ENCODE measurements around the gene MAST2.
"Not testable (repeated sequence)": the region's sequence is repeated elsewhere in the genome, so short reads cannot be mapped to it uniquely, and the experiment has no call there.

Gene MAST2

GRCh38 chr1:45862008-45862407, 58.6 kb downstream of the MAST2 start:
- peak; percentile 64 to 87 for ATAC-seq

DNA sequence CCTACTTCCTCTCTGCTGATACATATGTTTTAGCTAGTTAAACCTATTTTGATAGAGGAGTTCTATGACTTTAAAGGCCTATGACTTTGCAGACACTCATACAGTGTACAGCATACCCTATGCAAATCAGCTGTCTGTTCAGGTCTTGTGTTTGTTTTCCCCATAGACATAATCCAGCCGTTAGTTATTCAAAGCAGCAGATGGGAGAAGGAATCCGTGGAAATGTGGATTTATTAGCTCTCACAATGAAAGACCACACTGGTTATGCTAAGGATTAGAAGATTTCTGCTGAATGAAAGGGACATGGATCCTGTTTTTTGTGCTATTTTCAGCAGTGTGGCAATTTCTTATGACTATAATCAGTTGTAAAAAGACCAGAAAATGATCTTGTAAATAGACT, 59.8 kb downstream of the MAST2 start:
- no peak for ATAC-seq

GRCh38 chr1:45864167-45865106, 61.0 kb downstream of the MAST2 start:
- no peak for ATAC-seq

- ATAC-seq: no peak
These were observed 64.4 kb downstream of the MAST2 start for GRCh38 chr1:45867697-45868348.

DNA sequence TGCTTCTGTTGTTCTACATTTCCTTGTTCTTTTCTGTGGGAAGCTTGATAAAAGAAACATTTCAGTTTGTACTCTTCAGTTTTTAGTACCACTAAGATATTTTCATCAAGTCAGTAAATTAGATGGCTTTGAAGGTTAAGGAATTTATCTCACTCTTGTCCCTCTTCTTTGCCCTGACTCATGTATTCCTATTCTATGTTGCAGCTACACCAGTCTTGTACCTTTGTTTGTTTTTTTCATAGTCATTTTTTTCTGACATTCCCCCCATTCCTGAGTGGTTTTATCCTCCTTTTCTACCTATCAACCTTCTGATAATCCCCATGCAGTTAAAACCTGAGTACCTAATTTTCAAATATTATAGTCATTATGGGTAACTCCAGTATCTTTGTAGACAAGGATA, 65.4 kb downstream of the MAST2 start:
- ATAC-seq: no peak

GRCh38 chr1:45870500-45870899, 67.1 kb downstream of the MAST2 start:
- no peak for ATAC-seq

DNA sequence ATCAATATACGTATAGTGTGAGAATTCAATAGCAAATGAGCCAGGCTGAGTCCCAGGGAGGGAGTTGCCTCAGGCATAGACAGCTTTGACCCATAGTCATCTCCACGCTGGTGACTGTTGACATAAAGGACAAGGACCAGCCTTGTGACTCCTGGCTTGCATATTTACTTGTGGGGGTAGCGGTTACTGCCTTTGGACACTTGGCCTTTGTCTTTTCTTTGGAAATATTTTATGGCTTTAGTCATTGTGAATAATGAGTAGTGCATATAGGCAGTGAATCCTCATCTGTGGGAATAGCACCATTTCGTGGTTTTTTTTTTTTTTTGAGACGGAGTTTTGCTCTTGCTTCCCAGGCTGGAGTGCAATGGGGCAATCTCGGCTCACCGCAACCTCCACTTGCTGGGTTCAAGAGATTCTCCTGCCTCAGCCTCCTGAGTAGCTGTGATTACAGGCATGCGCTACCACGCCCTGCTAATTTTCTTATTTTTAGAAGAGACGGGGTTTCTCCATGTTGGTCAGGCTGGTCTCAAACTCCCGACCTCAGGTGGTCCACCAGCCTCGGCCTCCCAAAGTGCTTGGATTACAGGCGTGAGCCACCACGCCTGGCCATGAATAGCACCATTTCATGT, 68.9 kb downstream of the MAST2 start:
- not testable (repeated sequence) for ATAC-seq

DNA sequence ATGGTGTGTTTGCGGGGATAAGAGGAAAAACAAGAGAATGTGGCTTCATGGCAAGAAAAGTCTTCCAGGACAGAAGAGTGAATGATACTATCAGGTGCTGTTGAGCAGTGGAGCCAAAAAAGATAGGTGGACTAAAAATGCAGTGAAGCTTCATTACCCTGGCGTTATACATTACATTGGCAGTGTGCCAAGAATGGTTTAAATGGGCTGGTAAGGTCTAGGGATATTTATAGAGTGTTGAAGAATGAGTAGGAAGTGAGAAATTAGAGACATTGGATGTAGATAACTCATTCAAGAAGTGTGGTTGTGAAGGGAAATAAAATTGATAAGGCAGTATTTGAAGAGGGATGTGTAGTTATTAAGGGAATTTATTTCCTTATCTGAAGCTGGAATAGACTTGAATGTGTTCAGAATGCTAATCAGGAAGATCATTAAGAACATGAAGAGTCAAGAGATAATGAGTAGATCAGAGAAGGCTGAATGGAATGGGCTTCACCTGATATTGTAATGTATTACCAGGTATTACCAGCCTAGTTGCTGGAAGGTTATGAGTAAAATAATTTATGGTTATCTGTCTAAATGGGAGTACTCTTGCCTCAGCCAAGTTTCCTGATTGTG, 72.7 kb downstream of the MAST2 start:
- no peak for ATAC-seq

- ATAC-seq: no peak
These were observed 73.9 kb downstream of the MAST2 start for GRCh38 chr1:45877264-45877663.

GRCh38 chr1:45879885-45880598, 76.6 kb downstream of the MAST2 start:
- ATAC-seq: no peak

GRCh38 chr1:45880930-45881329, 77.5 kb downstream of the MAST2 start:
- no peak for ATAC-seq

DNA sequence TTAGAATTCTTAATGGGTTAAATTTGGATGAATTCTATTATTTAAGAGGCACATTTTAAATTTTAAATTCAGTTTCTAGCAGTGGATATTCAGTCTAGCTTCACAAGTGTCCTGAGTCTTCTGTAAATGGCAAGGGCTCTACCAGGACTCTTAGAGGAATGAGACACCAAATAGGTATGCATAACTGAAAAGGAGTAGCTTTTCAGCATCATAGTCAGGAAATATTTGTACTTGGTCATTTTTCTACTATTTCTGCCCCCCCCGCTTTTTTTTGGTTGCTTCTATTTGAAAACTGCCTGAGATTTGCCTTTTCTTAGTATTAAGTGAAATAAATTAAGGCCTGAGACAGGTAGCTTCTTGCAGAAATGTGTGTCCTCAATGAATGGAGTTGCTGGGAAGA, 80.2 kb downstream of the MAST2 start:
- no peak for ATAC-seq

GRCh38 chr1:45884700-45885099, 81.3 kb downstream of the MAST2 start:
- ATAC-seq: no peak

DNA sequence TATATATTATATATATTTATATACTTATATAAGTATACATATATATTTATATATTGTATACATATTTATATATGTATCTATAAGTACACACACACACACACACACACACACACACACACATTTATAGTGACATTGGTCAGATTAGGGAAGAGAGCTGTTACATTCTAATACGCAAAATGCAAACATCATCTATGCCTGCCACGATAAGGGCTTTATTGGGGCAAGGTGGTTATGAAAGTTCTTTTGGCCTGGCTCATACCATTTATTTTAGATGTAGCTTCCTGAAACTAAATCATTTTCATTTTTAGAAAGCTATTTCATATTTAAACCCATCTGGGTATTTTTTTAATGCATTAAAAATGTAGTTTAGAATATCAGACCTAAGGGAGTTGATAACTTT, 82.8 kb downstream of the MAST2 start:
- no peak for ATAC-seq

GRCh38 chr1:45887156-45887842, 83.9 kb downstream of the MAST2 start:
- no peak for ATAC-seq

DNA sequence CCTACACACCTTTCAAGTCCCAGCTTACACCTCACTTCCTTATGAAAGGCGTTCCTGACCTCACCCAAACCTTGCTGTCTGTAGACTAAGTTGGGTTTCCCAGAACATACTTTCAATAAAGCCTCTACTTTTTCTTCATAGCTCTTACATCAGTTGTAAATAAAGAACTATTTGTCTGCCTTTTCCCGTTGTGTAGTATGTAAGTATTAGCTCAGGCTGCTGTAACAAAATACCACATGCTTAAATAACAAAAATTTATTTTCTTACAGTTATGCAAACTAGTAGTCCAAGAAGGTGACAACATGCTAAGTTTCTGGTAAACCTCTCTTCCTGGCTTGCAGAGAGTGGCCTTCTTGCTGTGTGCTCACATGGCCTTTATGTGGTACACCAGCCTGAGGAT, 86.7 kb downstream of the MAST2 start:
- ATAC-seq: no peak

GRCh38 chr1:45891087-45891486, 87.7 kb downstream of the MAST2 start:
- no peak for ATAC-seq

GRCh38 chr1:45892068-45892785, 88.8 kb downstream of the MAST2 start:
- no peak for ATAC-seq

DNA sequence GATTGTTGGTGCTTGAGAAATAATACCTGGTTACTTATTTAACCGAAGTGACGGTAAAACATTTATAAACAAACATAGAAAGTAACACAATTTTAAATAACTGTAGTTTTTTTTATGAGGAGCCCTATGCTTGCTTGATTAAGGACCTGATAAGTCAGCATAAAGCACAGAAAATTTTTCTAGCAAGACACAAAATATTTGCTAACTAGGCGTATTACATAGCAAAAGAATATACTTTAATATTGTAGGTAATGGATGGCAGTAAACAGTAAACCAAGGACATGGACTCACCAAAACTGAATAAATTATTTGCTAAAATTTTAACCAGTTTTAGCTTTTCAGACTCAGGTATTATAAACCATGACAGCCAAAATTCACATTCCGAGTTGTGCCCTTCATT, 90.9 kb downstream of the MAST2 start:
- ATAC-seq: no peak

- ATAC-seq: no peak
These were observed 91.5 kb downstream of the MAST2 start for GRCh38 chr1:45894921-45895320.

GRCh38 chr1:45895406-45895805, 92.0 kb downstream of the MAST2 start:
- ATAC-seq: no peak
